GM23338 (cell line): ENCODE results near the gene COL24A1. TPM values are rescaled to one million over a fixed set of nuclear protein-coding genes. Genes with fewer than 3 reads are reported as not detected.

Experiments used
- ATAC-seq: fragments of 200-7000 bp; cut with Tn5 transposase; 3 replicates; pipeline ENCODE4 v1.9.1; 2020
- DNase-seq: peaks from one replicate; pipeline ENCODE4 v3.0.0-alpha.2; 2015; ENCODE audit warnings: low spot score
- H2AFZ ChIP-seq: fragments of 200-600 bp; sonication (generic); 2 replicates; pipeline ENCODE4 v1.8.0; 2016; ENCODE audit warnings: antibody characterized with exemption, mild to moderate bottlenecking, moderate library complexity
- H3F3A ChIP-seq: fragments of 200-600 bp; sonication (generic); replicated peaks from 2 replicates; pipeline ENCODE4 v1.8.0; 2017; ENCODE audit warnings: antibody characterized with exemption, mixed run types, low read depth
- H3K27ac ChIP-seq: fragments of 200-600 bp; sonication (generic); 2 replicates; pipeline ENCODE4 v1.6.1; 2016; ENCODE audit warnings: low read depth
- H3K27me3 ChIP-seq: fragments of 200-600 bp; sonication (generic); 2 replicates; pipeline ENCODE4 v1.8.0; 2016; ENCODE audit warnings: mild to moderate bottlenecking, mixed run types, moderate library complexity; ENCODE audit not compliant: insufficient read depth
- H3K36me3 ChIP-seq: fragments of 200-600 bp; sonication (generic); 2 replicates; pipeline ENCODE4 v1.8.0; 2016; ENCODE audit warnings: mild to moderate bottlenecking; ENCODE audit not compliant: insufficient read depth
- H3K4me1 ChIP-seq: fragments of 200-600 bp; sonication (generic); 2 replicates; pipeline ENCODE4 v1.8.0; 2016; ENCODE audit warnings: mild to moderate bottlenecking, moderate library complexity; ENCODE audit not compliant: insufficient read depth
- H3K4me2 ChIP-seq: fragments of 200-600 bp; sonication (generic); 2 replicates; pipeline ENCODE4 v1.7.1; 2017; ENCODE audit warnings: mixed run types
- H3K4me3 ChIP-seq: fragments of 200-600 bp; sonication (generic); 2 replicates; pipeline ENCODE4 v1.6.1; 2016; ENCODE audit warnings: mixed run types
- H3K79me2 ChIP-seq: fragments of 200-600 bp; sonication (generic); replicated peaks from 2 replicates; pipeline ENCODE4 v1.8.0; 2017; ENCODE audit warnings: mild to moderate bottlenecking; ENCODE audit not compliant: insufficient read depth
- H3K9me2 ChIP-seq: fragments of 200-600 bp; sonication (generic); 2 replicates; pipeline ENCODE4 v1.8.0; 2017; ENCODE audit not compliant: insufficient read depth
- H4K20me1 ChIP-seq: fragments of 200-600 bp; sonication (generic); replicated peaks from 2 replicates; pipeline ENCODE4 v1.8.0; 2017; ENCODE audit warnings: mild to moderate bottlenecking; ENCODE audit not compliant: insufficient read depth
- H3K27ac Mint-ChIP-seq: 2 replicates; pipeline ENCODE4 v1.8.0; 2020; ENCODE audit warnings: inconsistent platforms, mild to moderate bottlenecking, moderate library complexity, mixed read lengths
- H3K27me3 Mint-ChIP-seq: 3 replicates; pipeline ENCODE4 v1.8.0; 2022; ENCODE audit warnings: low read depth, mild to moderate bottlenecking, moderate library complexity, mixed read lengths, inconsistent platforms; ENCODE audit not compliant: insufficient read depth, poor library complexity
- H3K36me3 Mint-ChIP-seq: 3 replicates; pipeline ENCODE4 v1.8.0; 2021; ENCODE audit warnings: low read depth, mild to moderate bottlenecking, inconsistent platforms, moderate library complexity, mixed read lengths
- H3K4me1 Mint-ChIP-seq: 3 replicates; pipeline ENCODE4 v1.8.0; 2020; ENCODE audit warnings: mild to moderate bottlenecking, inconsistent platforms, mixed read lengths
- H3K4me3 Mint-ChIP-seq: 3 replicates; pipeline ENCODE4 v1.8.0; 2021; ENCODE audit warnings: moderate library complexity, mild to moderate bottlenecking, inconsistent platforms, mixed read lengths
- H3K9me3 Mint-ChIP-seq: 3 replicates; pipeline ENCODE4 v1.8.0; 2020; ENCODE audit warnings: moderate library complexity, mild to moderate bottlenecking, inconsistent platforms, mixed read lengths
- CREB1 ChIP-seq: fragments of 250-450 bp; sonication (Bioruptor Pico); IDR thresholded peaks from 2 replicates; pipeline ENCODE4 v1.5.0; 2020; ENCODE audit warnings: low read depth, mild to moderate bottlenecking, moderate library complexity
- CTCF ChIP-seq, 2 experiments: fragments of 200-600 bp in 1 of 2; sonication (generic) in 1 of 2; conservative IDR thresholded peaks; 2 replicates each; pipeline versions ENCODE4 v1.5.1 to v1.6.1; 2016 to 2017; ENCODE audit warnings: antibody characterized with exemption in 2 of 2, low read depth in 2 of 2, mild to moderate bottlenecking in 2 of 2, moderate library complexity in 1 of 2
- ETS1 ChIP-seq: IDR thresholded peaks from 2 replicates; pipeline ENCODE4 v1.6.1; 2016; ENCODE audit warnings: antibody characterized with exemption
- EZH2 ChIP-seq: fragments of 200-600 bp; sonication (generic); IDR thresholded peaks from one replicate; pipeline ENCODE4 v1.8.0; 2017; ENCODE audit warnings: antibody characterized with exemption, mild to moderate bottlenecking, low read depth; ENCODE audit not compliant: unreplicated experiment
- EZH2phosphoT487 ChIP-seq: fragments of 200-600 bp; sonication (generic); IDR thresholded peaks from one replicate; pipeline ENCODE4 v1.8.1; 2018; ENCODE audit warnings: antibody characterized with exemption; ENCODE audit not compliant: unreplicated experiment
- JUNB ChIP-seq: IDR thresholded peaks from one replicate; pipeline ENCODE4 v1.6.1; 2016; ENCODE audit warnings: antibody characterized with exemption; ENCODE audit not compliant: unreplicated experiment
- NANOG ChIP-seq: IDR thresholded peaks from 2 replicates; pipeline ENCODE4 v1.6.1; 2016; ENCODE audit warnings: antibody characterized with exemption, borderline replicate concordance
- POLR2AphosphoS5 ChIP-seq: IDR thresholded peaks from 2 replicates; pipeline ENCODE4 v1.6.1; 2016; ENCODE audit warnings: antibody characterized with exemption, low read depth
- STAT1 ChIP-seq: IDR thresholded peaks from one replicate; pipeline ENCODE4 v1.6.1; 2016; ENCODE audit warnings: antibody characterized with exemption; ENCODE audit not compliant: unreplicated experiment
- ZNF114 ChIP-seq: fragments of 250-450 bp; sonication (Bioruptor Pico); IDR thresholded peaks from 2 replicates; pipeline ENCODE4 v1.5.0; 2020; ENCODE audit warnings: mild to moderate bottlenecking, moderate library complexity
- ZNF331 ChIP-seq: fragments of 250-450 bp; sonication (Bioruptor Pico); IDR thresholded peaks from 2 replicates; pipeline ENCODE4 v1.5.0; 2020; ENCODE audit warnings: low read depth, mild to moderate bottlenecking, moderate library complexity
- ZNF462 ChIP-seq: fragments of 250-450 bp; sonication (Bioruptor Pico); IDR thresholded peaks from 2 replicates; pipeline ENCODE4 v1.5.0; 2020; ENCODE audit warnings: mild to moderate bottlenecking, moderate library complexity
- polyA plus RNA-seq: library from polyadenylated mRNA; unstranded; fragments of >200 nt; fragmentation: Nextera tagmentation; extraction: Ambion mirVana; gene quantifications from 2 replicates; pipeline ENCODE4 v1.2.1, GENCODE V29; 2016
- total RNA-seq: library from RNA; depleted of rRNA; stranded (reverse); fragments of >200 nt; shearing (Covaris generic); gene quantifications from 2 replicates; pipeline ENCODE4 v1.2.3, GENCODE V29; 2014
- TF ChIP-seq, protein P1 (sequence below): IDR thresholded peaks from one replicate; pipeline ENCODE4 v1.6.1; 2018; ENCODE audit warnings: antibody characterized with exemption; ENCODE audit not compliant: unreplicated experiment

COL24A1 gene
- total and polyA plus RNA-seq, 2 experiments from 2014 or later: 1.2 to 2.1 TPM

DNA sequence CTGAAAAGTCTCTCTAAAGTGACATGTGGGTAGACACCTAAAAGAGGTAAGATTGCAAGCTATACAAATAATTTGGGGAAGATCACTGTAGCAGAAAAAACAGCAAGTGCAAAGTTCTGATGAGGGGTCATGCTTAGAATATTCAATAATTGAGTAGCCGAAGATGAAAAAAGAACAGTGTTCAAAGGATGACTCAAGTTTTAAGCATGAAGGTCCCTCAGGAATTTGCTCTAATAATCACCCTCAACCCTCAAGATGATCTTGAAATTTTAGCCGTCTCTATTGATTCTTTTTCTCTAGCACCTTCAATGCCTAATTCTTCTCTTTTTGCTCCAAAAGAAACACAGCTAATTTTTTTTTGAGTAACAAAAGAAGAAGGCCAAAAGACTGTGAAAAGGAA lies 257.7 kb downstream of the COL24A1 start:
- H3K4me3 ChIP-seq: no peak overlapping the region
- H3K36me3 ChIP-seq: no peaks in the 10 kb centered on the region
- H3K9me3 Mint-ChIP-seq: no peaks in the 10 kb centered on the region; the same call in 2 of the 3 replicates
- no peaks in the 10 kb centered on the region for H3F3A ChIP-seq
- no peaks in the 10 kb centered on the region for H3K4me1 Mint-ChIP-seq
- no peaks in the 10 kb centered on the region for H3K27me3 ChIP-seq
- no peaks in the 10 kb centered on the region for H3K79me2 ChIP-seq
- no peaks in the 10 kb centered on the region for H4K20me1 ChIP-seq
- H3K4me3 Mint-ChIP-seq: no peak overlapping the region
- H3K36me3 Mint-ChIP-seq: no peaks in the 10 kb centered on the region
- no peak overlapping the region for H3K27ac Mint-ChIP-seq
- no peak for DNase-seq
- no peak overlapping the region for H3K4me2 ChIP-seq
- H2AFZ ChIP-seq: no peak overlapping the region
- no peak overlapping the region for H3K27ac ChIP-seq
- TF ChIP-seq ETS1: no peak
- TF ChIP-seq NANOG: no peak
- no peak for TF ChIP-seq JUNB
- no peak for TF ChIP-seq ZNF462 (CRISPR knock-in tag)
- TF ChIP-seq EZH2phosphoT487: no peak
- TF ChIP-seq CREB1: no peak
- TF ChIP-seq EZH2: no peak
- TF ChIP-seq STAT1: no peak
- TF ChIP-seq, protein P1, sequence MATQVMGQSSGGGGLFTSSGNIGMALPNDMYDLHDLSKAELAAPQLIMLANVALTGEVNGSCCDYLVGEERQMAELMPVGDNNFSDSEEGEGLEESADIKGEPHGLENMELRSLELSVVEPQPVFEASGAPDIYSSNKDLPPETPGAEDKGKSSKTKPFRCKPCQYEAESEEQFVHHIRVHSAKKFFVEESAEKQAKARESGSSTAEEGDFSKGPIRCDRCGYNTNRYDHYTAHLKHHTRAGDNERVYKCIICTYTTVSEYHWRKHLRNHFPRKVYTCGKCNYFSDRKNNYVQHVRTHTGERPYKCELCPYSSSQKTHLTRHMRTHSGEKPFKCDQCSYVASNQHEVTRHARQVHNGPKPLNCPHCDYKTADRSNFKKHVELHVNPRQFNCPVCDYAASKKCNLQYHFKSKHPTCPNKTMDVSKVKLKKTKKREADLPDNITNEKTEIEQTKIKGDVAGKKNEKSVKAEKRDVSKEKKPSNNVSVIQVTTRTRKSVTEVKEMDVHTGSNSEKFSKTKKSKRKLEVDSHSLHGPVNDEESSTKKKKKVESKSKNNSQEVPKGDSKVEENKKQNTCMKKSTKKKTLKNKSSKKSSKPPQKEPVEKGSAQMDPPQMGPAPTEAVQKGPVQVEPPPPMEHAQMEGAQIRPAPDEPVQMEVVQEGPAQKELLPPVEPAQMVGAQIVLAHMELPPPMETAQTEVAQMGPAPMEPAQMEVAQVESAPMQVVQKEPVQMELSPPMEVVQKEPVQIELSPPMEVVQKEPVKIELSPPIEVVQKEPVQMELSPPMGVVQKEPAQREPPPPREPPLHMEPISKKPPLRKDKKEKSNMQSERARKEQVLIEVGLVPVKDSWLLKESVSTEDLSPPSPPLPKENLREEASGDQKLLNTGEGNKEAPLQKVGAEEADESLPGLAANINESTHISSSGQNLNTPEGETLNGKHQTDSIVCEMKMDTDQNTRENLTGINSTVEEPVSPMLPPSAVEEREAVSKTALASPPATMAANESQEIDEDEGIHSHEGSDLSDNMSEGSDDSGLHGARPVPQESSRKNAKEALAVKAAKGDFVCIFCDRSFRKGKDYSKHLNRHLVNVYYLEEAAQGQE: no peak
- TF ChIP-seq ZNF114 (CRISPR knock-in tag): no peak
- TF ChIP-seq CTCF (conservative IDR thresholded peaks at IDR 0.05; ENCODE audit: low read depth in 2 of 2): no peak
- no peak for TF ChIP-seq POLR2AphosphoS5
- TF ChIP-seq ZNF331 (CRISPR knock-in tag): no peak
- peaks cover 2% of the 10 kb centered on the region for H3K27me3 Mint-ChIP-seq
- no peaks in the 10 kb centered on the region for H3K4me1 ChIP-seq
- ATAC-seq: no peak
- no peaks in the 10 kb centered on the region for H3K9me2 ChIP-seq
